Astrocyte of the hippocampus (primary cell): ENCODE measurements around the gene NXN.

Source experiments
- DNase-seq: peaks from one replicate; pipeline ENCODE4 v3.0.0; 2011; ENCODE audit warnings: low read depth, low spot score

Gene NXN

DNA sequence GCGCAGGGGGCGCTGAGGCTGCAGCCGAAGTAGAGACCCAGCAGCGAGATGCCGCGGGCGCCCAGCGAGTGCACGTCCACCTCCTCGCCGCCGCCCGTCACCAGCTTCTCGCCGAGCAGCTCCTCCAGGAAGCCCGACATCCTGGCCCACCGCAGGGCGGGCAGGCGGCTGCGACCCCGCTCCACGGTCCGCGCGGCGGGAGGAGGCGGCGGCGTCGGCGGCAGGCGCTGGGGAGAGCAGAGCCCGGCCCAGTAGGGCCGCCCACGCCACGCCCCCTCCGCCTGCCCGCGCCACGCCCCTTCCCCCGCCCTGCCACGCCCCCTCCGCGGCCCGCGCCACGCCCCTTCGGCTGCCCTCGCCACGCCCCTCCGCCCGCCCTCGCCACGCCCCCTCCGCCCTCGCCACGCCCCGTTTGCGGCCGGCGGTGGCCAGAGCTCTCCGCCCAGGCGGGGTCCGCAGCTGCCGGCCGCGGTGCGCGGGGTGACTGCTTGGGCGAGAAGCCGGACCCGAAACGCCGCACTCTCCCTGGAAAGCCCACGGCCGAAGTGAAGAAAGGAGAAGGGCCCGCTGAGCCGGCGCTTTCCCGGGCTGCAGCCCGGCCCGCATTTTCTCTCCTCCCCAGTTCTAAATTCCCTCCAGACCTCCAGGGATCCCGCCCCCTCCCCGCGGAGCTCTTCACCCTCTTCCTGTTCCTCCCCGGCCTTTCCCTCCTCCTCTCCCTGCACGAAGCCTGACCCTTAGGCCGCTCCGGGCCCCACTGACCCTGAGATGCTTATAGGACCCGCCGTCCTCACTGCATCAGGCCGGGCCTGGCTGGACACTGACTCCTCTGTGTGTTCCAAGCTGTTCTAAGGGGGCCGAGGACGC is at the start of gene NXN:
Gene NXN (minus strand): TSS at position 238 of the 867 bp plus-strand sequence.
- peak; percentile 94 for DNase-seq

GRCh38 chr17:1027044-1027443 is 47.5 kb upstream of the NXN start:
- DNase-seq, result no peak

DNA sequence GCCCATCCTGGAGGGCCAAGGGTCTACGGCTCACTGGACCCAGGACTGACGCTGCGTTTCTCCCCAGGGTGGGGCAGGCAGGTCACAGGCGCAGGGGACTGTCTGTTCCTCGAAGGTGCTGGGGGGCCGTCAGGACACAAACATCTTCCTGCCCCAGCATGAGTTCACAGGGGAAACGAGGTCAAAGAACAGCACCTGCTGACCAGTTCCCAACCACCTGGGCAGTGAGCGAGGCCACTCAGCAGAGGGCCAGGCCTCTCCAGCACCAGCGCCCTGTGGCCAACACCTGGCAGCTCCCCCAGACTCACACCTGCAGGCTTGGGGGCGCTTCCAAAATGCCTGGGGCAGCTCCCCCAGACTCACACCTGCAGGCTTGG is 47.0 kb upstream of the NXN start:
- DNase-seq, result no peak

GRCh38 chr17:1025733-1026598 is 46.4 kb upstream of the NXN start:
- no peak for DNase-seq

DNA sequence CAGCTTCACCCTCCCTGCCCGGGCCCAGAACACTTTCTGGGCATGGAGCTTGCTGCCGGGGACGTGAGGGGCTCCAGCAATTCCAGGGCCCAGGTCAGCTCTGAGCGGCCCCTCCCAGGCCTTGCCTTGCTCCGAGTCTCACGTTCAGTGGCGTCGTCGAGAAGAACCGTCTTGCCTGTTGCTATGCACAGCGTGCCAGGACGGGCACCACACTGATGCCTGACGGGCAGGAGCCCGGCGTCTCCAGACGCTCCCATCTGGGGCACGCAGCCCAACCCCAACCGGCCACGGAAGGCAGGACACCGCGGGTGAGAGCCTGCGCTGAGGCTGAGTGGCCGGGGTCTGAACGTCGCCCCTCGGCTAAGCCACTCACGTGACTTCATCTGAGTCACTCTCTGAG is 44.5 kb upstream of the NXN start:
- no peak for DNase-seq

DNA sequence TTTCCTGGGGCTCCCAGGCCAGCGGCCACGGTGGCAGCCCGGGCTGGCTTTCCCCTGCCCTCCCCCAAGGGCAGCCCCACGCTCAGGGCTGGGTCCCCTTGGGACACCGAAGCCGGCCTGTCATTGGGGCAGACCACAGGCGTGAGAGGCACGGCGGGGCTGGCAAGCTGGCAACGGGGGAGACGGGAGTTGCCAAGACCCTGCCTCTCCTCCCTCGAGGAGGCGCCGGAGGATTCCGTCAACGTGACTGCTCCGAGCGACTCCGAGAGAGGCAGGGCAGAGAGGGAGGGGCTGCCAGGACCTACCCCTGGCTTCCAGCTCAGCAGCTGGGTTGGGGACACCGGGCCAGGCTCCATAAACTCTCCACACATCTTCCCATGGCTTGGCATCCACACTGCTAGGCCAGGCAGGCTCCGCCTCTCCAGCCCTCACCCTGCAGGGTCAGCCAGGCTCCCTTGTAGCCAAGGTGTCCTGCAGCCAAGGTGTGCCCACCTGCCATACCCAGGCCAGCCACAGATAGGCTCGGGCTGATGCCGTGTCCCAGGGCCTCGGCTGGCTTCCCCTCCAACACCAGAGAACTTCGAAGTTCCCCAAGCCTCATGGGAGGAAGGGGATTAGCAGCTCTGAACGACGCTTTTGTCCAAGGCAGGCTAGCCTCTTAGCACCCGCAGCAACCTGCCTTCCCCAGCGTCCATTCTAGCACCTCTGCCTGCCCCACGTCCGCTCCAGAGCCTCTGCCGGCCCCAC is 42.9 kb upstream of the NXN start:
- DNase-seq, result no peak

GRCh38 chr17:1021147-1021546 is 41.6 kb upstream of the NXN start:
- no peak for DNase-seq

GRCh38 chr17:1019451-1019850 is 39.9 kb upstream of the NXN start:
- no peak for DNase-seq

- DNase-seq, result no peak
Observed at GRCh38 chr17:1018547-1018946, 39.0 kb upstream of the NXN start.

DNA sequence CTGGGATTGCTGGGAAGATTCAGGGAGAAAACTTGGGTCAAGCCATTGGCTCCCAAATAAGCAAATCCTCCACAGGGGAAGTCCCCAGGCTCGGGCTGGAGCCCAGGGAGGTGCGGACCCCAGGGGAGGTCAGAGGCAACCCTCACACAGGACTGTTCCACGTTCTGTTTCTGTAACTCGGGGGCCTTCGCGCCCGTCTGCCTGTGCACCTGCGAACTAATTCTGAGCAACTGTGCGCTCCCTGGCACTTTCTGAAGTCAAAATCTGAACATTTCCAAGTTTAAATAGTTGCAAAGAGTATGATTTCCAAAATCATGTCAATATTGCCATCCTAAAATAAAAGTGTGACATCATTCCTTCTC is 34.1 kb upstream of the NXN start:
- no peak for DNase-seq

- DNase-seq, result no peak
Observed at GRCh38 chr17:1012823-1013728, 33.5 kb upstream of the NXN start.

DNA sequence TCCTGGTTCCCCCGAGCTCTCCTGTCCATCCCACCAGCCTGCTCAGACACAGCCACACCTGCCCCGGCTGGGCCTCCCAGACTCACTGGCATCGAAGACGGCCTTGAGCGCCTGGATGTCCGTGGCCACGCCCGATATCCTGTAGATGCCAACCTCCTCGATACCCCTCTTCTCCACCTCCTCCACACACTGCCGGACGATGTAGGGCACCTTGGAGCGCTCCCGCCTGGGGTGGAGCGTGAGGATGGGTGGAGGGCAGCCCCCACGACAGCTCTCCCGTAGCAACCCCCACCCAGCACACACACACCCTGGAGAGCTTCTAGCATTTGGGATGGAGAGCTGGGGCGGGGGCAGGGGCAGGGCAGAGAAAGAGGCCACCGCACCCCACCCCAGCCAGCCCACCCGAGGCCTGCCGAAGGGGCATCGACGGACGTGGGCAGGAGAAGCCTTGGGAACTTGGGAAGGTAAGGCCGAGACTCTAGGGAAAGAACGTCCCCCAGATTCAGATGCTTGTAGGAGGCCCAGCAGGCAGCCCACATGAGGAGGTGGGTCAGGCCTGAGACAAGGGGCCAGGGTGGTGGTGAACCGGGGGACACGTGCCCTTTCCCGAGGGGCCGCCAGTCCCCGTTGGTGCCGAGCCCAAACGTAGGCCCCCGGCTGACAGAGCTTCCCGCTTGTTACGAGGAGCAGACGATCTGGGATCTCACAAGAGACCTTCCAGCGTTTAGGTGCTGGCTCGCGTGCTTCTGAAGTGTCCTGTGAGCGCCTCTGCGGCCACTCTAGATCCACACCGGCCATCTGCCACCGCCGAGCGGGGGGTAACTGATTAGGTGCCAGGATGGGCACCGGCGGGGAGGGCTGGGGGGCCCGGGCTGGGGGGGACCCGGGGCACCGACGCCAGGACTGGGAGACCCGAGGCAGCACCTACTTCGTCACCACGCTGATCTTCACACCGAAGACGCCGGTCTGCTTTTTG is 32.5 kb upstream of the NXN start:
- DNase-seq, result no peak

- DNase-seq, result no peak
Observed at GRCh38 chr17:1011138-1011537, 31.6 kb upstream of the NXN start.

DNA sequence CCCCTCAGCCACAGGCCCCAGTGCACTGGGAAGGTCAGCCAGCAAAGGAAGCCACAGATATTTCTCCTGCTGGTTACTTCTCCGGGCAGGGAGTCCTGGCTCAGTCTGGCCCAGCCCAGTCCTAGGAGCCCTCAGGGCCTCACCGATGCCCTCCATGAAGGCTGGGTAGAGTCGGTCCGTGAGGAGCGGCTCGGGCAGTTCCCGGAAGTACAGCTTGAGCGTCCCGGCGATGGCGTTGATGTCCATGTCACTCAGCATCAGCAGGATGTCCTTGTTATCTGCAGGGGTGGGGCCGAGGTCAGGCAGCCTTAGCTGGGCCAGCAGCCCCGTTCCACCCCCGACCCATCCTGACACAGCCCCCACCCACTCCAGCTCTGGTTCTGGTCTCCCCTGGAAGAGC is 31.0 kb upstream of the NXN start:
- no peak for DNase-seq

DNA sequence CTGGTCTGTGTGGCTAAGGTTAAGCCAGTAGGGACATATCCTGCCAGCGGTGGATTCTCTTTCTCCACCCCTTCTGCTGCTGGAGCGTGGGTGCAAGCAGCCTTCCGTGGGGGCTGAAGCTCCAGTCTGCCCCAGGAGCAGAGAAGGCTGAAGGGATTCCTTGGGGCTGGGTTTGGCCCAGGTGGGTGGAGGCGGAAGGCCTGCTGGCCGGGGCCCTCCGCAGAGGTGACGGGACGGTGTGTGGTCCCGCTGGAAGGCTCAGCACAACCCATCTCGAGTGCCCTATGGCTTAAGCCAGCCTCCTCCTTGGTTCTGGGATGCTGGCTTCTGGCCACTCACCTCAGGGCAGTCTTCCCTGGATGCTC is 30.5 kb upstream of the NXN start:
- DNase-seq, result no peak

DNA sequence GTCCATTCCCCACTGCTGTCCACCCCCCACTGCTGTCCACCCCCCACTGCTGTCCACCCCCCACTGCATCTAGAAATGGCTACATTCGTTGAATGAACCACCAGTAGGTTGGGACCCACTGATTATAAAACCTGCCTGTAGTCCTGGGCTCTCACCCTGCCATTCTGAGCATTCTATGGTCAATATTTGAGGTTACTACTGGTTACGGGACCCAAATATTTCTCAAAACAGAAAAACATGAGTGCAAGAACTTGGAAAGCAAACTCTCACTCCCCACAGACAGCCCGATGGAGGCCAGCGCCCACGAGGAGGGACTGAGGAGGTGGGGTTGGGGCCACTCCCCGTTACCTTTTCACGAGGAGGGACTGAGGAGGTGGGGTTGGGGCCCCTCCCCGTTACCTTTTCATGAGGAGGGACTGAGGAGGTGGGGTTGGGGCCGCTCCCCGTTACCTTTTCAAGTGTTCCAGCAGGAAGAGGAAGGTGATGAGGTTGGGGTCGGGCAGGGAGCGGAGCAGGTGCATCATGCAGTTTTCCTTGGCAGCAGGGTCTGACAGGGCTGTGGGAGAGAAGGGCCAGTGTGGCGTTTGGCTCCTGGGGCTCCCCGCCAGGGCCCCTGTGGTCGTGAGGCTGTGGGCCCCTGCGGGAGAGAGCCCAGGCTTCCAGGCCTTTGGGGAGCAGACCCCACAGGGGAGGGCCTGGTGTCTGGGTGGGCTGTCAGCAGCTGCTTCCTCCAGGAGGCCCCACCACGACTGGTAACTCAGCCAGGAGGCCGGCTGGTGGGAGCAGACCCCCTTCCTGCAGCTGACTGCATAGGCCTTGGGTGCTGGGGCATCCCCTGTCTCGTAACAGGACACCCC is 29.9 kb upstream of the NXN start:
- no peak for DNase-seq

GRCh38 chr17:1008008-1008761 is 28.6 kb upstream of the NXN start:
- no peak for DNase-seq

DNA sequence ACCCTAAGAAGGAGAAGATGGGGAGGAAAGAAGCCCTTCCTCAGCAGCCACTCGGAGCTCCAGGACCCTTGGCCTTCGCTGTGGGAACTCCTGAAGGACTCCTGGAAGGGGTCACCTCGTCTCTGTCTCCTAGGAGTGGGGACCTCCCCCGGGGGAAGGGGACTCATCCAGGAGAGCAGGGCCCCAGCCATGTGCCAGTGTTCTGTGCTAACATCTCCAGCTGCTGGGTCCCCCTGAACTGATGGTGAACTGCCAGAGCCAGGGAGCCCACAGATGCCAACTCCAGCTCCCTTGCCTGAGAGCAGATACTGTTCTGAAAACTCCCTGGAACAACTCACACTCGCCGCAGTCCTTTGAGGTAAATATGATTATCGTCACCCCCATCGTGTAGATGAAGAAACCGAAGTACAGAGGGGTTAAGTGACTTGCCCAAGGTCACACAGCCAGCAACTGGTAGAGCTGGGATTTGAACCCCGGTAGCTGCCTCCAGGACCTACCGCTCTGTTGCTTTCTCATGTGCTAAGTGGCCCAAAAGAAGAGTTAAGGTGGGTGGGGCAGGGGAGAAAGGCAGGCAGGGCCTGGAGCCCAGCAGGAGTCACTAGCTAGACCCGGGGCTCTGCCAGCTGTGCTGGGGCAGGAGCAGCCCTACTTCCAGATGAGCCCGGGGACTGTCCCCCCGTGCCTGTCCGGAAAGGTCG is 27.9 kb upstream of the NXN start:
- no peak for DNase-seq
